OCI-LY7 (cell line): ENCODE measurements around the gene SPOPL.

Experiments used
- CTCF ChIP-seq: fragments of 200-600 bp; sonication (generic); conservative IDR thresholded peaks from 2 replicates; pipeline ENCODE4 v1.5.1; 2014; ENCODE audit warnings: mild to moderate bottlenecking, antibody characterized with exemption, low read length, moderate library complexity, mixed read lengths
- EZH2phosphoT487 ChIP-seq: fragments of 200-600 bp; sonication (generic); IDR thresholded peaks from 2 replicates; pipeline ENCODE4 v1.6.1; 2018; ENCODE audit warnings: low read depth, borderline replicate concordance, mild to moderate bottlenecking, mixed run types, antibody characterized with exemption, low read length, moderate library complexity, mixed read lengths

GRCh38 chr2:138500592-138501424 is 762 bp upstream of the SPOPL start:
- TF ChIP-seq CTCF: no peak
- no peak for TF ChIP-seq EZH2phosphoT487
